ENCODE data around the gene DAPK1. TPM values are rescaled to one million over a fixed set of nuclear protein-coding genes. Genes with fewer than 3 reads are reported as not detected.

DAPK1 gene
- polyA plus RNA-seq, 1 experiment = 0.12 TPM

DNA sequence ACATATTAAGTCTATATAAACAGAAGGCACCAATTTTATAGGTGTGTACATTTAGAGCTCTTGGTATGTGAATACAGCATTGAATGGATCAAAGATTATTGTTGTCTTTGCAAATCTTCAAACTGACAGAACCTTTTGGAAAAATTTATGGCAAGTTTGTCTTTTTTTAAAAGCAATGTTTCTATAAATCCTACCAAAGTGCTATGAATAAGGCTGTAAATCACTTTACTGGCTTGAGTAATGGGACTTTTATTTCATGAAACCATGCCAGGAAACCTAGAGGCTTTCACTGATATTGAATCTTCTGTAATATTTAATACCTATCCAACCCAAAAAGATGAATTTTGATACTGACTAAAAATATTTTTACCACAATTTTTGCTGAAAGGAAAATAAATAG, 7.4 kb upstream of the DAPK1 start:
- no peaks in the 10 kb centered on the region for H3K27me3 ChIP-seq (ENCODE audit: control insufficient read depth, insufficient read depth, low read length)
- 0 out of 2 replicates have a peak, but pooled peaks cover 3% of the 10 kb centered on the region for H3K9me3 ChIP-seq (ENCODE audit: control insufficient read depth, insufficient read depth, low read length)
- DNase-seq (ENCODE audit: low read depth, low spot score) = no peak
- ChIA-PET CTCF (no interaction called here), POLR2A (no interaction called here)
- H3K4me3 ChIP-seq (ENCODE audit: low read depth, low read length) = no peak overlapping the region
- no peak overlapping the region for H3K27ac ChIP-seq (ENCODE audit: low read depth, low read length)
- TF ChIP-seq, protein P1, sequence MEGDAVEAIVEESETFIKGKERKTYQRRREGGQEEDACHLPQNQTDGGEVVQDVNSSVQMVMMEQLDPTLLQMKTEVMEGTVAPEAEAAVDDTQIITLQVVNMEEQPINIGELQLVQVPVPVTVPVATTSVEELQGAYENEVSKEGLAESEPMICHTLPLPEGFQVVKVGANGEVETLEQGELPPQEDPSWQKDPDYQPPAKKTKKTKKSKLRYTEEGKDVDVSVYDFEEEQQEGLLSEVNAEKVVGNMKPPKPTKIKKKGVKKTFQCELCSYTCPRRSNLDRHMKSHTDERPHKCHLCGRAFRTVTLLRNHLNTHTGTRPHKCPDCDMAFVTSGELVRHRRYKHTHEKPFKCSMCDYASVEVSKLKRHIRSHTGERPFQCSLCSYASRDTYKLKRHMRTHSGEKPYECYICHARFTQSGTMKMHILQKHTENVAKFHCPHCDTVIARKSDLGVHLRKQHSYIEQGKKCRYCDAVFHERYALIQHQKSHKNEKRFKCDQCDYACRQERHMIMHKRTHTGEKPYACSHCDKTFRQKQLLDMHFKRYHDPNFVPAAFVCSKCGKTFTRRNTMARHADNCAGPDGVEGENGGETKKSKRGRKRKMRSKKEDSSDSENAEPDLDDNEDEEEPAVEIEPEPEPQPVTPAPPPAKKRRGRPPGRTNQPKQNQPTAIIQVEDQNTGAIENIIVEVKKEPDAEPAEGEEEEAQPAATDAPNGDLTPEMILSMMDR (IDR thresholded peaks at IDR 0.05; ENCODE audit: low read depth, low read length) = no peak

DNA sequence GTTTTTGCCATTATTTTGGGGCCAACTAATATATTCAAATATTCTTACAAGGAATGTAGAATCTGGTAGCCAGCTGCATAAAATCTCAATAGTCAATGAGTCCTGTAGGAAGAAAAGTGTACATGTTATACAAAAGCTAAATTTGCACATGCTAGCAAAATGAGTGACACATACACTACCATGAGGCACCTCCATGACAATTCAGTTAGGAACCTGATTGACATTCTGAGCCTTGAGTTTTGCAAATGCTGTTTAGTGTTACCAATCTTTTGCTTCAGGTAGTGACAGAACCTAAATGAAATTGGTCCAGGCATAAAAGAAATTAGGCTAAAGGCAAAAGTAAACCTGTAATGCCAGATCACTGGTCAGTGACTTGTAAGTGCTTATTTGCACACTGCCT, 6.8 kb upstream of the DAPK1 start:
- H3K27ac ChIP-seq (ENCODE audit: low read depth, low read length) = no peak overlapping the region
- CTCF ChIA-PET = no interaction called here

DNA sequence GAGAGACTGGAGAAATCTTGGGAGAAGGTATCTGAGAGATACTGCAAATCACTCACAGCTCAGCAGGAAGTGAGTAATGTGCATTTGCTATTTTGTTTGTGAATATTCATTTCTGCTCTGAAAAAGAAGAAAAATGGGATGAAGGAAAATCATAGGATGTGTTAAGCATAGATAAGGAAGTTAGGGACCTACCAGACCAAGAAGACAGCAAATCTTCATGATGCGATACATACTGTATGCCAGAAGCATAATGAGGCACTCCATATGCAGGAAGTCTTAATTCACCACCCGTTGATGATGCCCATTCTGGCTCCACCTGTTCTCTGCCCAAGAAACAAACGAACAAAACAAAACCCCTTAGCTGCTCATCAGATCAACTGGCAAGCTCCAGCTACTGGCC, 6.1 kb upstream of the DAPK1 start:
- H3K27me3 ChIP-seq (ENCODE audit: control insufficient read depth, insufficient read depth, low read length) = peaks cover under 1% of the 10 kb centered on the region
- no peak for DNase-seq (ENCODE audit: low read depth, low spot score)
- TF ChIP-seq, protein P1 (IDR thresholded peaks at IDR 0.05; ENCODE audit: low read depth, low read length) = no peak
- ChIA-PET POLR2A (no interaction called here), CTCF (no interaction called here)
- H3K9me3 ChIP-seq (ENCODE audit: control insufficient read depth, insufficient read depth, low read length) = 0 out of 2 replicates have a peak, but pooled peaks cover 3% of the 10 kb centered on the region
- H3K27ac ChIP-seq (ENCODE audit: low read depth, low read length) = no peak overlapping the region
- no peak overlapping the region for H3K4me3 ChIP-seq (ENCODE audit: low read depth, low read length)

More for the DNA sequence above, 6.8 kb upstream of the DAPK1 start:
- Histone ChIP-seq H3K9me3 (ENCODE audit: control insufficient read depth, insufficient read depth, low read length) (0 out of 2 replicates have a peak, but pooled peaks cover 3% of the 10 kb centered on the region), H3K27me3 (ENCODE audit: control insufficient read depth, insufficient read depth, low read length) (no peaks in the 10 kb centered on the region), H3K4me3 (ENCODE audit: low read depth, low read length) (no peak overlapping the region)
- TF ChIP-seq, protein P1 (IDR thresholded peaks at IDR 0.05; ENCODE audit: low read depth, low read length) = no peak
- no peak for DNase-seq (ENCODE audit: low read depth, low spot score)
- POLR2A ChIA-PET = no interaction called here

DNA sequence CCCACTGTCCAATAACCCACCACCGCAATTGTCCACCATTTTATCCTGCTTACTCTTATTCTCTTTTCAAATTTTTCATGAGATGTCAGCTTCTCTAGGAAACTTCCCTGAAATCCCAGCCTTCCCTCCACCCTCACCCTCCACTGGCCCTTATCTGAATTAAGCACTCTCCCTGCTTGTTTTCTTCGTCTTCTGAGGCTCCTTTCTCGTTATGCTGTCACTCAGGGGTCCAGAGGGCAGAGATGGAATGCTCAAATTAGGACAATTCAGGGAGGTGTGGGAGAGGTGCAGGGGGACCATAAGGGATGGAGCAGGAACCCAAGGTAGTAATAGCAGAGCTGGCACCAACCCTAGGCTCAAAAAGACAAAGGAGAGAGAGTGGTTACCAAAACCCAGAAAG, 5.0 kb upstream of the DAPK1 start:
- TF ChIP-seq, protein P1 (IDR thresholded peaks at IDR 0.05; ENCODE audit: low read depth, low read length) = no peak
- H3K27ac ChIP-seq (ENCODE audit: low read depth, low read length) = no peak overlapping the region
- no peak for DNase-seq (ENCODE audit: low read depth, low spot score)
- 0 out of 2 replicates have a peak, but pooled peaks cover 3% of the 10 kb centered on the region for H3K9me3 ChIP-seq (ENCODE audit: control insufficient read depth, insufficient read depth, low read length)
- ChIA-PET POLR2A (no interaction called here), CTCF (no interaction called here)
- H3K4me3 ChIP-seq (ENCODE audit: low read depth, low read length) = no peak overlapping the region
- peaks cover 8% of the 10 kb centered on the region for H3K27me3 ChIP-seq (ENCODE audit: control insufficient read depth, insufficient read depth, low read length)

DNA sequence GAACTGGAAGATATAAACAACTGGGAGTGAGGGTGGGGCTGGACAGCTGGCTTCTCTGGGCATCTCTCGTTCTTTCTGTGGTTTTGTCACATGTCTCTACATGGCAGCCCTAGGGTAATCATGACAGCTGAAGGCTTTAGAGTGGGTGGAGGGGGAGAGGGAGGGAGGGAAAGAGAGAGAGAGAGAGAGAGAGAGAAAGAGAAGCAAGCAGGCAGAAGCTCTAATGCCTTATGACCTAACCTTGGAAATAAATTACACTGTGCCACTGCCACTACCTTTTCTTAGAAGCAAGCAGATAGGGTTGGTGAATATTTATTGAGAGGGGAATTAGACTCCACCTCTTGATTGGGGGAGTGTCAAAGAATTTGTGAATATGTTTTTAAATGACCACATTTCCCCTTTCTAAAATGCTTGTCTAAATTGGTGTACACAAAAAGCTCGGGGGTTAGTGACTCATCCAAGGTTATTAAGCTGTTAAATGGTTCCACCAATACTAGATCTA, 2.6 kb upstream of the DAPK1 start:
- Histone ChIP-seq H3K27ac (ENCODE audit: low read depth, low read length) (no peak overlapping the region), H3K27me3 (ENCODE audit: control insufficient read depth, insufficient read depth, low read length) (peaks cover 21% of the 10 kb centered on the region), H3K9me3 (ENCODE audit: control insufficient read depth, insufficient read depth, low read length) (no peaks in the 10 kb centered on the region; the same call in 1 of the 2 replicates), H3K4me3 (ENCODE audit: low read depth, low read length) (no peak overlapping the region)
- TF ChIP-seq, protein P1 (IDR thresholded peaks at IDR 0.05; ENCODE audit: low read depth, low read length) = no peak
- ChIA-PET POLR2A (no interaction called here), CTCF (no interaction called here)
- DNase-seq (ENCODE audit: low read depth, low spot score) = no peak

Measured in AG04450 (cell line).